Common myeloid progenitor, CD34-positive (primary cell): ENCODE data around the gene MVB12B.

Experiments used
- CTCF ChIA-PET: fragments of 350-600 bp; sonication (Branson Sonifier 250); formaldehyde crosslinking; loops from one replicate; lab custom pipeline; 2021; ENCODE audit warnings: antibody characterized with exemption; lab: Charles Lee
- POLR2A ChIA-PET: fragments of 350-600 bp; sonication (Branson Sonifier 250); formaldehyde crosslinking; loops from one replicate; lab custom pipeline; 2021; ENCODE audit warnings: antibody characterized with exemption; lab: Charles Lee
- DNase-seq, 3 donors: peaks; one replicate each; pipeline versions ENCODE4 v3.0.0 to v3.0.0-alpha.2; 2013
- H3K27ac ChIP-seq, 2 experiments: 1 replicate in 1 of 2; 2 replicates in 1 of 2; pipeline ENCODE4 v1.7.0; 2013; ENCODE audit warnings: inconsistent platforms in 2 of 2, low read length in 2 of 2, mild to moderate bottlenecking in 2 of 2, low read depth in 1 of 2, moderate library complexity in 1 of 2; ENCODE audit not compliant: severe bottlenecking in 2 of 2, insufficient read depth in 1 of 2, poor library complexity in 1 of 2
- H3K27me3 ChIP-seq, 5 experiments: replicated peaks in 2 of 5; 1 replicate in 3 of 5; 2 replicates in 2 of 5; pipeline versions ENCODE4 v1.6.1 to v1.7.0; 2013; ENCODE audit warnings: low read length in 4 of 5, mild to moderate bottlenecking in 2 of 5, moderate library complexity in 2 of 5, inconsistent platforms in 1 of 5; ENCODE audit not compliant: insufficient read depth in 5 of 5, control insufficient read depth in 4 of 5
- H3K36me3 ChIP-seq, 4 experiments: 1 replicate in 2 of 4; 2 replicates in 2 of 4; pipeline versions ENCODE4 v1.6.1 to v1.7.0; 2013; ENCODE audit warnings: low read length in 3 of 4, control low read depth in 1 of 4, mild to moderate bottlenecking in 1 of 4; ENCODE audit not compliant: control insufficient read depth in 4 of 4, insufficient read depth in 4 of 4
- H3K4me1 ChIP-seq, 4 experiments: 1 replicate in 3 of 4; 2 replicates in 1 of 4; pipeline versions ENCODE4 v1.6.1 to v1.7.1; 2013; ENCODE audit warnings: low read length in 3 of 4, mild to moderate bottlenecking in 3 of 4, control low read depth in 1 of 4, inconsistent platforms in 1 of 4, moderate library complexity in 1 of 4; ENCODE audit not compliant: control insufficient read depth in 4 of 4, insufficient read depth in 4 of 4; ENCODE audit errors: control extremely low read depth in 1 of 4
- H3K4me3 ChIP-seq, 7 experiments: 1 replicate in 4 of 7; 2 replicates in 3 of 7; pipeline versions ENCODE4 v1.5.1 to v1.7.0; 2013; ENCODE audit warnings: mild to moderate bottlenecking in 7 of 7, low read length in 6 of 7, moderate library complexity in 6 of 7, inconsistent platforms in 2 of 7, low read depth in 2 of 7, control low read depth in 1 of 7; ENCODE audit not compliant: insufficient read depth in 4 of 7, control insufficient read depth in 1 of 7; ENCODE audit errors: extremely low read depth in 1 of 7
- H3K9me3 ChIP-seq, 5 experiments: 1 replicate in 4 of 5; 2 replicates in 1 of 5; pipeline versions ENCODE4 v1.6.1 to v1.7.1; 2013; ENCODE audit warnings: low read length in 4 of 5, mild to moderate bottlenecking in 2 of 5, inconsistent platforms in 1 of 5, low read depth in 1 of 5, moderate library complexity in 1 of 5; ENCODE audit not compliant: control insufficient read depth in 4 of 5, insufficient read depth in 2 of 5; ENCODE audit errors: control extremely low read depth in 1 of 5
- WGBS: methylation state at CpG from one replicate; pipeline ENCODE4 v1.1.5; 2013; ENCODE audit not compliant: insufficient coverage; 5-methylcytosine and 5-hydroxymethylcytosine counted together

MVB12B gene

DNA sequence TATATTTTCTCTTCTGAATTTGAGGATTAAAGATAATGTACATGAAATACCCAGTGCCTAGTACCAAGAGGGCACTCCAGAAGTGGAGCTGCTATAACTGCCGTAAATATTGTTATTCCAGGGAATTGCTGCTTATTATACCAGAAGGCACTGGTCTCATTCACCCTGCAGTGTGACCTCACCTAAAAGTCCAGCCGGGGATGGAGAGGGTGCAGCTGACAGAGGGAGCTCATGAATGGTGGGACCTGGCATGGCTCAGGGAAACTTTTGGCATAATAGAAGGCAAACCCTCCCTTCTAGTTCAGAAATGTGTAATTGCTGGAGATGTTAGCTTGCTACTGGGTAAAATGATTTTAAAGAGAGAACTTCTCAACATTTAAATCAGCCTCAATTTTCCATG is 108.5 kb downstream of the MVB12B start:
- H3K4me1 ChIP-seq = peaks cover 0 to 13% (median 8%) of the 10 kb centered on the region in 4 experiments
- CTCF ChIA-PET = interaction anchor here (0.8 to 1.3 kb wide), 3 partner anchors 16 to 117 kb away, joined by 3 to 7 read pairs (median 4); no protein-coding TSS in a partner anchor
- H3K27me3 ChIP-seq = no peaks in the 10 kb centered on the region
- no peak overlapping the region for H3K4me3 ChIP-seq
- WGBS = 100% methylated on average over 2 of the region's 2 CpGs
- H3K27ac ChIP-seq = no peak overlapping the region
- DNase-seq = no peak
- no peaks in the 10 kb centered on the region for H3K9me3 ChIP-seq
- POLR2A ChIA-PET = no interaction called here
- peaks cover 0 to 13% (median under 1%) of the 10 kb centered on the region in 4 experiments for H3K36me3 ChIP-seq

DNA sequence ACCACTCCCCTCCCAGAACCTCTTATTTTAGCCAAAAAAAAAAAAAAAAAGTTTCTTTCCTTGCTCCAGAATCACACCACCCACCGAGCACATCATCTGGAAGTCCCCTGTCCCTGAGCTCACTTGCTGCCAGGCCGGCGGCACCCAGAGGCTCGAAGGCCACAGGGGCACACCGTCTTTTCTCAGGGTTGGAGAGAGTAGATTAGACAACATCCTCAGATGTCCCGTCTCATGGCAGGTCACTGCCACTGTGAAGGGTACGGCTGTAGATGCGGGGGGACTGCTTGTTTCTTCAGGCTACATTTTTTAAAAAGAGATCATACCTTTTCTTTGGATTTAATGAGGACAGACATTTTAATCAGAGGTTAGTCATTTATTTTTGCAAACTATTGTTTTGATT is 109.0 kb downstream of the MVB12B start:
- ChIA-PET POLR2A (no interaction called here), CTCF (interaction anchor here (0.8 to 1.3 kb wide), 3 partner anchors 15 to 118 kb away, joined by 3 to 7 read pairs (median 4); no protein-coding TSS in a partner anchor)
- no peak overlapping the region for H3K4me3 ChIP-seq
- no peak for DNase-seq
- 96% methylated on average over 4 of the region's 8 CpGs for WGBS
- no peak overlapping the region for H3K27ac ChIP-seq
- H3K9me3 ChIP-seq = no peaks in the 10 kb centered on the region
- peaks cover 0 to 13% (median under 1%) of the 10 kb centered on the region in 4 experiments for H3K36me3 ChIP-seq
- H3K4me1 ChIP-seq = peaks cover 0 to 13% (median 6%) of the 10 kb centered on the region in 4 experiments
- no peaks in the 10 kb centered on the region for H3K27me3 ChIP-seq

DNA sequence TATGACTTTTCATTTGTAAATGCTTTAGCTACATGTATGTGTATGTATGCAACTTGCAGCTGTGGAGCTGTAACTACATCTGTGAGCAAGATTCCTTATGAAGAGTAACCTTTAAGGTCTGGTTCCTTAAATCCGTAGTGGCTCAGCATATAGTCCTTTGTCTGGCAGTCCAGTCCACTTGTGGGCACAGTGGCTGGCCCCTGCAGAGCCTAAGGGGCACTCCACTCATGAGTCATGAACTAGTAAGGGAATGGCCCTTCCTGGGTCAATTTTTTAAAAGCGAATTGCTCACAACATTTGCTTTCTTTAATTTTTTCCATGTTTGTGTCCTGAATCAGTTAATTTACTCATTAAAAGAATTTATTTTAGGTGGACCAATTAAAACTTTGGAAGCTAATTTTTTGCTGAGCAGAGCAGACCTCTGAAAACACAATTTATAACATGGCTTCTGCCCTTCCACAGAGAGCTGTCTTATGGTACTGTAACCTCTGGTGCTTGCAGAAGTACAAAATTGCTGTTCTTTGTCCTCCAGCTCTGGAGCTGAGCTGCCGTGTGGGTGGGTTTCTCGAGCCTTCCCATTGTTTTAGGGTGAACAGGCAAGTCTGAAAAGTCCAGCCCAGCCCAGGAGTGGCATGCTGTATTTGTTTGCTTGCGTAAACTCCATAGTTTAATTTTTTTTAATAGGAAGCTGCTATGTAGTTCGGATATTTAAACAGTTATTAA is 110.1 kb downstream of the MVB12B start:
- 82% methylated on average over 4 of the region's 6 CpGs for WGBS
- no peak overlapping the region for H3K27ac ChIP-seq
- no peak overlapping the region for H3K4me3 ChIP-seq
- POLR2A ChIA-PET = no interaction called here
- peaks cover 0 to 13% (median under 1%) of the 10 kb centered on the region in 4 experiments for H3K36me3 ChIP-seq
- no peak for DNase-seq
- CTCF ChIA-PET = interaction anchor here (0.8 to 1.7 kb wide), 4 partner anchors 9 to 36 kb away, joined by 3 to 5 read pairs (median 3); no protein-coding TSS in a partner anchor
- H3K9me3 ChIP-seq = no peaks in the 10 kb centered on the region
- no peaks in the 10 kb centered on the region for H3K27me3 ChIP-seq
- H3K4me1 ChIP-seq = peaks cover 0 to 2% (median under 1%) of the 10 kb centered on the region in 4 experiments

DNA sequence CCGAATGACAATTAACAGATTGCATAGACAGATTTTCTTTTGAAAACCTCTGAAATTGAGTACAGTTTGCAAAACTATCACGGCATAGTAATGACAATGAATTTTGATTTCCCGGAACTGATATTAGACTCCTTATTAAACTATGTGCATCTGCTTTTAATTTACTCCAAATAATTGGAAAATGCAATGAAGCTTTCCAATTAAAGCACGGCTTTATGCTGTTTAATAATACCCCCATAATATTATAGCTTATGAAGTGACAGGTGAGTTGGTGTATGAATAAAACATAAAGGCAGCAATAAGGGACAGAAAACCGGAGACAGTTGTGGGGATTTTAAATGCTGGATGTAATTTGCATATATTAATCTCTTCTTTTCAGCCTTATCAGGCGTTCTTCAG is 110.6 kb downstream of the MVB12B start:
- no peak for DNase-seq
- 100% methylated on average over 2 of the region's 6 CpGs for WGBS
- no peaks in the 10 kb centered on the region for H3K9me3 ChIP-seq
- ChIA-PET CTCF (interaction anchor here (0.8 to 1.7 kb wide), 3 partner anchors 9 to 21 kb away, joined by 3 to 5 read pairs (median 3); no protein-coding TSS in a partner anchor), POLR2A (no interaction called here)
- no peak overlapping the region for H3K27ac ChIP-seq
- no peak overlapping the region for H3K4me3 ChIP-seq
- peaks cover 0 to 13% (median under 1%) of the 10 kb centered on the region in 4 experiments for H3K36me3 ChIP-seq
- no peaks in the 10 kb centered on the region for H3K27me3 ChIP-seq
- no peaks in the 10 kb centered on the region for H3K4me1 ChIP-seq

DNA sequence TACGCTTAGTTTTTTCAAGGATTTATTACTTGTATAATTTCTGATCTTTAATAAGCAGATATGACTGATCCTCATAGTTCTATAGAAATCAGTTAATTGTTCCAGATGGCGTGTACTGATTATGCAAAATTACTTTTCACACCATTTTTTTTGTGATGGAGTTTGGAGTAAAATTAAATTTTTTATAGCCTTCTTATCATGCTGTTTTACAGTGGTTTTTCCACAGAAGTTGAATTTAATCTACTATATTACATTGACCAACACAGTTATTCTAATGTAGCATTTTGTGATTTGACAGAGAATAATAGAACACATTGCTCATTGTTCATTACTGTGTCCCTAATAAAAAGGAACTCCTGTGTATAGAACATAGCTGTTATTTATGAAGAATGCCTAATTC is 111.1 kb downstream of the MVB12B start:
- no CpG with 5 or more reads among the region's 2 CpGs for WGBS
- H3K27ac ChIP-seq = no peak overlapping the region
- peaks cover 0 to 11% (median under 1%) of the 10 kb centered on the region in 4 experiments for H3K36me3 ChIP-seq
- CTCF ChIA-PET = interaction anchor here (0.8 to 1.7 kb wide), 3 partner anchors 10 to 21 kb away, joined by 3 to 5 read pairs (median 3); no protein-coding TSS in a partner anchor
- no peaks in the 10 kb centered on the region for H3K4me1 ChIP-seq
- no peaks in the 10 kb centered on the region for H3K27me3 ChIP-seq
- no peaks in the 10 kb centered on the region for H3K9me3 ChIP-seq
- H3K4me3 ChIP-seq = no peak overlapping the region
- POLR2A ChIA-PET = no interaction called here
- no peak for DNase-seq

DNA sequence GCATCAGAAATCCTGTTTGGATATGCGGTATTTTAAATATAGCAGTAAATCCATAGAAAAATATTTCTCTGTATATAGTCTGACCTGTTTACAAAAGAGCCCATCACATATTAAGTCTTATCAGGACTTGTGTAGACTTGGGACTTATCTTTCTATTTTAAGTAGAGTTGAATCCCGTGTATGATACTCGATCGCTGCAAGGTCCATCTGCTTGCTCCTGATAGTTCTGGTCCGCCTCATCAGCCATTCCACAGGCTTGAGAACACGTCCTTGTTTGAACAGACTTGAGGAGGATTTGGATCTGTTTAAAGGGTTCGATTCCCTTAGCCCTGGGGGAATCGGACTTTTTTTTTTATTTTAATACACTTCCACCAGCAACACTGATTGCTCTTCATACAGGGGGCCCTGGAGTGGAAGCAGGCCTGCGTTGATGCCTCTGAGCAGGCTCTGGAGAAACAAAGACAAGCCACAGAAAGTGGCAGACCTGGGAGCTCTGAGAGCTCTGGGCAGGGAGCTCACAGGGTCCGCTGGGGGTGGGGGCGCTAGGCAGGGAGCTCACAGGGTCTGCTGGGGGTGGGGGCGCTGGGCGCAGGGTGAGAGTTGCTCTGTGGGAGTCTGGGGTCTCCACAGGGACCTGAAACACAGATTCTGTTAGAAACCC is 112.2 kb downstream of the MVB12B start:
- no peak overlapping the region for H3K4me3 ChIP-seq
- no peaks in the 10 kb centered on the region for H3K27me3 ChIP-seq
- H3K36me3 ChIP-seq = peaks cover 0 to 2% (median under 1%) of the 10 kb centered on the region in 4 experiments
- no peaks in the 10 kb centered on the region for H3K9me3 ChIP-seq
- no peak for DNase-seq
- H3K27ac ChIP-seq = no peak overlapping the region
- peaks cover 0 to 2% (median 0%) of the 10 kb centered on the region in 4 experiments for H3K4me1 ChIP-seq
- CTCF ChIA-PET = interaction anchor here (0.6 to 1.7 kb wide), 2 partner anchors 9 to 37 kb away, joined by 3 to 5 read pairs; no protein-coding TSS in a partner anchor
- POLR2A ChIA-PET = no interaction called here
- WGBS = 88% methylated on average over 7 of the region's 13 CpGs
